Vagina (tissue), 2 donors: Measurements from ENCODE around the gene PAFAH1B2.

Experiments used
- POLR2A ChIP-seq, 2 donors: fragments of 450-650 bp; IDR thresholded peaks; one replicate each; pipeline ENCODE4 v1.6.1; 2017; ENCODE audit warnings: antibody characterized with exemption in 2 of 2, mild to moderate bottlenecking in 2 of 2, moderate library complexity in 2 of 2
- POLR2AphosphoS5 ChIP-seq, 2 donors: sonication (generic); formaldehyde crosslinking; IDR thresholded peaks; one replicate each; pipeline ENCODE4 v1.9.0; 2017; ENCODE audit warnings: antibody characterized with exemption in 2 of 2, mild to moderate bottlenecking in 2 of 2, low read depth in 1 of 2; ENCODE audit not compliant: insufficient read depth in 1 of 2

- TF ChIP-seq POLR2A (IDR thresholded peaks at IDR 0.05) (no peak), POLR2AphosphoS5 (IDR thresholded peaks at IDR 0.05; ENCODE audit: insufficient read depth in 1 of 2, low read depth in 1 of 2) (no peak)
These were observed 15.8 kb upstream of the PAFAH1B2 start for GRCh38 chr11:117128289-117128688.
